Measurements from ENCODE around the gene ABT1.

GRCh38 chr6:26563488-26563887 is 33.3 kb upstream of the ABT1 start:
- TF ChIP-seq E2F5 (CRISPR knock-in tag; IDR thresholded peaks at IDR 0.05): no peak
- TF ChIP-seq FOXJ3 (CRISPR knock-in tag; IDR thresholded peaks at IDR 0.05; ENCODE audit: borderline replicate concordance): no peak
- TF ChIP-seq CTCF (IDR thresholded peaks at IDR 0.05): no peak
- no peak for TF ChIP-seq ESRRA (CRISPR knock-in tag; IDR thresholded peaks at IDR 0.05; ENCODE audit: borderline replicate concordance)
- TF ChIP-seq, protein P1, sequence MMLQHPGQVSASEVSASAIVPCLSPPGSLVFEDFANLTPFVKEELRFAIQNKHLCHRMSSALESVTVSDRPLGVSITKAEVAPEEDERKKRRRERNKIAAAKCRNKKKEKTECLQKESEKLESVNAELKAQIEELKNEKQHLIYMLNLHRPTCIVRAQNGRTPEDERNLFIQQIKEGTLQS (CRISPR knock-in tag; conservative IDR thresholded peaks at IDR 0.05): no peak
- TF ChIP-seq ELF4 (CRISPR knock-in tag; IDR thresholded peaks at IDR 0.05; ENCODE audit: low read depth): no peak
- TF ChIP-seq FOXP1 (CRISPR knock-in tag; IDR thresholded peaks at IDR 0.05; ENCODE audit: borderline replicate concordance): no peak
- TF ChIP-seq, protein P2, sequence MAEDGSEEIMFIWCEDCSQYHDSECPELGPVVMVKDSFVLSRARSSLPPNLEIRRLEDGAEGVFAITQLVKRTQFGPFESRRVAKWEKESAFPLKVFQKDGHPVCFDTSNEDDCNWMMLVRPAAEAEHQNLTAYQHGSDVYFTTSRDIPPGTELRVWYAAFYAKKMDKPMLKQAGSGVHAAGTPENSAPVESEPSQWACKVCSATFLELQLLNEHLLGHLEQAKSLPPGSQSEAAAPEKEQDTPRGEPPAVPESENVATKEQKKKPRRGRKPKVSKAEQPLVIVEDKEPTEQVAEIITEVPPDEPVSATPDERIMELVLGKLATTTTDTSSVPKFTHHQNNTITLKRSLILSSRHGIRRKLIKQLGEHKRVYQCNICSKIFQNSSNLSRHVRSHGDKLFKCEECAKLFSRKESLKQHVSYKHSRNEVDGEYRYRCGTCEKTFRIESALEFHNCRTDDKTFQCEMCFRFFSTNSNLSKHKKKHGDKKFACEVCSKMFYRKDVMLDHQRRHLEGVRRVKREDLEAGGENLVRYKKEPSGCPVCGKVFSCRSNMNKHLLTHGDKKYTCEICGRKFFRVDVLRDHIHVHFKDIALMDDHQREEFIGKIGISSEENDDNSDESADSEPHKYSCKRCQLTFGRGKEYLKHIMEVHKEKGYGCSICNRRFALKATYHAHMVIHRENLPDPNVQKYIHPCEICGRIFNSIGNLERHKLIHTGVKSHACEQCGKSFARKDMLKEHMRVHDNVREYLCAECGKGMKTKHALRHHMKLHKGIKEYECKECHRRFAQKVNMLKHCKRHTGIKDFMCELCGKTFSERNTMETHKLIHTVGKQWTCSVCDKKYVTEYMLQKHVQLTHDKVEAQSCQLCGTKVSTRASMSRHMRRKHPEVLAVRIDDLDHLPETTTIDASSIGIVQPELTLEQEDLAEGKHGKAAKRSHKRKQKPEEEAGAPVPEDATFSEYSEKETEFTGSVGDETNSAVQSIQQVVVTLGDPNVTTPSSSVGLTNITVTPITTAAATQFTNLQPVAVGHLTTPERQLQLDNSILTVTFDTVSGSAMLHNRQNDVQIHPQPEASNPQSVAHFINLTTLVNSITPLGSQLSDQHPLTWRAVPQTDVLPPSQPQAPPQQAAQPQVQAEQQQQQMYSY (CRISPR knock-in tag; IDR thresholded peaks at IDR 0.05): no peak
- no peak for TF ChIP-seq ZNF121 (CRISPR knock-in tag; IDR thresholded peaks at IDR 0.05)
- no peak for TF ChIP-seq ETV6 (CRISPR knock-in tag; IDR thresholded peaks at IDR 0.05)
- no peak for TF ChIP-seq ZNF317 (CRISPR knock-in tag; IDR thresholded peaks at IDR 0.05; ENCODE audit: borderline replicate concordance, low read depth)
